Heart left ventricle (tissue), 13 donors: ENCODE results near the gene CACNA1E.

ENCODE experiments used
- CTCF ChIP-seq, 12 donors: fragments of 200-600 bp; sonication (generic) in 4 of 12; IDR thresholded peaks; one replicate each; pipeline versions ENCODE4 v1.5.0 to v1.8.0; 2018 to 2022; ENCODE audit warnings: antibody characterized with exemption in 12 of 12, mild to moderate bottlenecking in 5 of 12
- POLR2A ChIP-seq, 2 donors: fragments of 450-650 bp; IDR thresholded peaks; one replicate each; pipeline ENCODE4 v1.6.1; 2017; ENCODE audit warnings: antibody characterized with exemption in 2 of 2, mild to moderate bottlenecking in 2 of 2, moderate library complexity in 2 of 2
- donor health status: ischemic (EF 13 %, LVEDD 7.1; RV severe dilation, severe dysfunction).
- donor health status: DM: no; HTN: yes; CAD: no.
- donor health status: DM: no; HTN: no; CAD: no.
- donor health status: ischemic (EF 25% LVEDD 6.9; RV normal size, moderate dysfunction).
- donor health status: ischemic (EF 25% LVEDD 5.7; RV mildly dilated, moderate dysfunction).
- donor health status: ischemic (EF 35%, LVEDD 5.7; RV mildly dilated, moderate dysfunction).
- donor health status: nonischemic (EF 11% LVEDD 7.7; RV severe dilation, severe dysfunction).
- donor health status: DM: yes; HTN: yes; CAD: no.
- donor health status: PGD.
- donor health status: ischemic (EF 29% LVEDD 5.4; RV normal size, mild dysfunction).
- donor health status: nonischemic (EF 23%, LVEDD 6.1; RV moderate dilation, normal function).

GRCh38 chr1:181479137-181479745 is 4.1 kb upstream of the CACNA1E start:
- TF ChIP-seq CTCF (IDR thresholded peaks at IDR 0.05) (peak; percentile 61 to 87 (median 78)), POLR2A (IDR thresholded peaks at IDR 0.05) (no peak)
